ENCODE results near the gene GATAD1.
"Not testable (repeated sequence)": the region's sequence is repeated elsewhere in the genome, so short reads cannot be mapped to it uniquely, and the experiment has no call there.

Gene GATAD1

GRCh38 chr7:92437956-92438491, 9.3 kb upstream of the GATAD1 start:
- no peak for DNase-seq

DNA sequence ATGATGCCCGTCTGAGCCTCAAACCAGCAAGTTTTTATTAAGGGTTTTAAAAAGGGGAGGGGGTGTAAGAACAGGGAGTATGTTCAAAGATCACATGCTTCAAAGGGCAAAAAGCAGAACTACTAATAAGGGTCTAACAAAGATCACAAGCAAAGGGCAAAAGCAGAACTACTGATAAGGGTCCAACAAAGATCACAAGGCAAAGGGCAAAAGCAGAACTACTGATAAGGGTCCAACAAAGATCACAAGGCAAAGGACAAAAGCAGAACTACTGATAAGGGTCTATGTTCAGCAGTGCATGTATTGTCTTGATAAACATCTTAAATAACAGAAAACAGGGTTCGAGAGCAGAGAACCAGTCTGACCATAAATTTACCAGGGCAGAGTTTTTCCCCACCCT, 4.6 kb upstream of the GATAD1 start:
- DNase-seq = not testable (repeated sequence)

GRCh38 chr7:92446869-92447344, 375 bp upstream of the GATAD1 start:
- DNase-seq = no peak

DNA sequence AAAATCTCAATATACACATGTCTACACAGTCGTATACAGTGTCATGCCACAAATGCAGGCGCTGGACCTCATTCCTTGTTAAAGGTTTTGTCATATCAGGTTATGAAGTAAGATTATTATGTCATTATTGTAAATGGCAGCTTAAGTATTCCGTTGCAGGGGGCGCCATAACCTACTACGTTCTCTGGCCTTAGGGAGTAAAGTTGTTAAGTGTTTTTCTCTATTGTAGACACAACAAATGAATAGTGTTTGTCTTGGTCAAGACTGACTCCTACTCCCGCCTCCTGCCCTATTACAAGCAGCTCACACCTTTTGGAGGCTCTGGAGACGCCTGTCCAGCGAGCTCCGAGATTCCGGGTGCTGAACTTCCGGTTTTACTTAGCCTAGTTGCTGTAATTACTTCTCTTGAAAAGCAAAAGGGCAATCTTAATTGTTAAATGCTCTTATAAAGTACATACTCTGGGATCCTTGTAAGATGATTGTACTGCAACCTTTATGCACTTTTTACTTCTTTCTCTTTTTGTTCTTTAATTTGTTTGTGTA, 994 bp downstream of the GATAD1 start:
- DNase-seq = peak; percentile 52

DNA sequence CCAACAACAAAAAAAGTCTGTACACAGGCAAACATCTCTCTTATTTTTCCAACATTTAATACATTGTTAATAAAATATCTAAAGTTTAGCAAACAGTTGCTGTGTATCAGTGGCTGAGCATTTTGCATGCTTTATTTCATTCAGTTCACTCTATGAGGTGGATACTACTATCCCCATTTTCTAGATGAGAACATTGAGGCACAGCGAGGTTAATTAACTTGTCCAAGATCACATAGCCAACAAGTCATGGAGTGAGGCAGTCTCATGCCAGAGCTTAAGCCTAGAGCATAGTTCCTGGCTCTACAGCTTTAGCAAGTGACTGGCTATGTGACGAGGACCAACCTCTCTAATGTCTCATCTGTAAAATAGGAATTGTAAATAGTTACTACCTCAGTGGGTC, 4.4 kb downstream of the GATAD1 start:
- no peak for DNase-seq

- no peak for DNase-seq
Measured at GRCh38 chr7:92456236-92456635, 9.0 kb downstream of the GATAD1 start.

DNA sequence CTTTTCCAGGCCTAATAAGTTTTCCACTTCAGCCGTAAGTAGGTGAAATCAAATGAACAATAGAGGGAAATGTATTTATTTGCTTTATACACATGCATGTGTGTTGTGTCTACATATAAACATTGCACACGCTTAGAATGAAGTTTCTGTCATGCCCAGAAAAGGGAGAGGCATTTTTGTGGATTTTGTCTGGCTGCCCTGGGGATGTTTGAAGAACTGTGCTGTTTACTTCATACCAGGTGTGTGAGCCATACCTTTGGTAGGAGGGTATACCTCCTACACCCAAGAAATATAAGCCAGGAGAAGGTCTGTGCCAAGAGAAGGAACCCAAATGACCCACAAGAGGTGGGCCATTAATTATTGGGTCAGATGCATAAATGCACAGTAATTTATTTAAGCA, 12.8 kb downstream of the GATAD1 start:
- DNase-seq = no peak

- DNase-seq = no peak
Measured at GRCh38 chr7:92460510-92460909, 13.2 kb downstream of the GATAD1 start.

GRCh38 chr7:92461027-92462003, 14.0 kb downstream of the GATAD1 start:
- DNase-seq = peak; percentile 7

DNA sequence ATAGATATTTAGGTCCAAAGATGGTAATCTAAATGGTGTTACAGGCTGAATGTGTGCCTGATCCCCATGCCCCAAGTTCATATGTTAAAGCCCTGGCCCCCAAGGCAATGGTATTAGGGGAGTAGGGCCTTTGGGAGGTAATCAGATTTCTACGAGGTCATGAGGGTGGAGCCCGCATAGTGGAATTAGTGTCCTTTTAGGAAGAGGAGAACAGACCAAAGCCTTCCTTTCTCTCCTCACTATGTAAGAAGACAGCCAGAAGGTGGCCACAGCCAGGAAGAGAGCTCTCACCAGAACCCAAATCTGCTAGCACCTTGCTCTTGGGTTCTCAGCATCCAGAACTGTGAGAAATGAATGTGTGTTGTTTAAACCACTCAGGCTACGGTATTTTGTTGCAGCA, 15.3 kb downstream of the GATAD1 start:
- no peak for DNase-seq

GRCh38 chr7:92464515-92464914, 17.2 kb downstream of the GATAD1 start:
- DNase-seq = no peak

DNA sequence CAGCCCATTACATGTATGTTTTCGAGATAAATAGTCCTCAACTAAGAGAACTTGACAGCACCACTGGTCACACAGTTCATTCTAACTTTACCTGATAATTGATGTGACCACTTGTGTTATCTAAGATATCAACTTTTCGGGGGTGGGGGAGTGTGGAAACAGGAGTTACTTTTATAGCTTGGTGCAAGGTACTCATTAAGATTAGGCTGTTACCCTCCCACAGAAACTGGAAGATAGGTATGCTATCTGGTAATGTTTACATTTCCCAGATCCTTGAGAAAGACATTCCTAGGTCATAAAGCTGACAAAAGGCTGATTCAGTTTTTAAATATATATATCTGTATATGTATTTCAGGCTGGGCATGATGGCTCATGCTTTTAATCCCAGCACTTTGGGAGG, 19.4 kb downstream of the GATAD1 start:
- DNase-seq = no peak

DNA sequence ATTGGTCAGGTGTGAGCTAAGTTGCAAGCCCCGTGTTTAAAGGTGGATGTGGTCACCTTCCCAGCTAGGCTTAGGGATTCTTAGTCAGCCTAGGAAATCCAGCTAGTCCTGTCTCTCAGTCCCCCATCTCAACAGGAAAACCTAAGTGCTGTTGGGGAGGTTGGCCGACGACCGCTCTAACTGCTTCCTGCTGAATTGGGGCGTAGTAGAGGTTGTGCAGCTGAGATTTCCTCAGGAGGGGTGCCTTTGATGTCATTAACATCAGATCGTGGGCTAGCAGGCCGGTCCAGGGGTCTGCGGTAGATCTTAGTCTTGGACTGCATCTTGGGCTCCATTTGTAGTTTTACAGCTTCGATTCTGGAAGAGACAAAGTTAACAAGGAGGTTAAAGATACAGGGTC, 21.3 kb downstream of the GATAD1 start:
- not testable (repeated sequence) for DNase-seq

- DNase-seq = not testable (repeated sequence)
Measured at GRCh38 chr7:92473989-92474388, 26.7 kb downstream of the GATAD1 start.

DNA sequence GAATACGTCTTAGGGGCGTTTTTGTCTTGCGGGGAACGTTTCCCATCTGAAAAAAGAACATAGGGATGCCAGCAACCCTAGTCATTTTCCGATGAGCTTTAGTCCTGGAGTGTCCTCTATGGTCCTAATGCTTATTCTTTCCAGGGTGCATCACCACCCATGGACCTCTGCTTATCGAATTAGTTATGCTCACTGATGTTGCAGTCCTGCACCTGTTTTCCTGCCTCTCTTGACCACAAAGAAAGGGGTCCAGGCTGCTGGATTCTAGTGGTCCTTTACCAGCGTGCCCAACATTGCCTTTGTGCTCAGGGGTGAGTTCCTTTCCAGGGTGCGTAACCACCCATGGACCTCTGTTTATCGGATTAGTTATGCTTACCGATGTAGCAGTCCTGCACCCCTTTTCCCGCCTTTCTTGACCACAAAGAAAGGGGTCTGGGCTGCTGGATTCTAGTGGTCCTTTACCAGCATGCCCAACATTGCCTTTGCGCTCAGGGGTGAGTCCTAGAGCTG, 28.0 kb downstream of the GATAD1 start:
- DNase-seq = not testable (repeated sequence)

GRCh38 chr7:92475851-92476590, 28.7 kb downstream of the GATAD1 start:
- not testable (repeated sequence) for DNase-seq

GRCh38 chr7:92477681-92478080, 30.4 kb downstream of the GATAD1 start, which contains the start of gene ERVW-1:
ERVW-1 (minus strand) TSS chr7:92477946; CDS start chr7:92470381, 7,565 bp downstream.
- DNase-seq = not testable (repeated sequence)

- no peak for DNase-seq
Measured at GRCh38 chr7:92478095-92478494, 30.8 kb downstream of the GATAD1 start.

DNA sequence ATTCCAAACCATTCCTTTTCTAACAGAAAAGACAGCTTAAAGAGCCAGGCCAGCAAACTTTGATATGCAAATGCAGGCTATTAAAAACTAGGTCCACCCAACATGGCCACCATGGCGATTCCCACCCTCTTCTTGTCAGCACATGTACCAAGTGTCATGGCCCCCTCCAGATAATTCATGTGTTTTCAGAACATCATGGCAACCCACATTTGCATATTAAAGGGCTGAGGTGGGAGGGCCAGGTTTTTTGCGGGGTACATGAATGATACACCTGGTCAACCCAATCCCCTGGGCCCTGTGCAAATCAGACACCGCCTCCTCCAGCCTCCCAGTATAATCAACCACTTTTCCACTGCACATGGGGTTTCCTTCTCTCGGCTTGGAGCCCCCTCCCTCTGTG, 31.4 kb downstream of the GATAD1 start:
- no peak for DNase-seq

DNA sequence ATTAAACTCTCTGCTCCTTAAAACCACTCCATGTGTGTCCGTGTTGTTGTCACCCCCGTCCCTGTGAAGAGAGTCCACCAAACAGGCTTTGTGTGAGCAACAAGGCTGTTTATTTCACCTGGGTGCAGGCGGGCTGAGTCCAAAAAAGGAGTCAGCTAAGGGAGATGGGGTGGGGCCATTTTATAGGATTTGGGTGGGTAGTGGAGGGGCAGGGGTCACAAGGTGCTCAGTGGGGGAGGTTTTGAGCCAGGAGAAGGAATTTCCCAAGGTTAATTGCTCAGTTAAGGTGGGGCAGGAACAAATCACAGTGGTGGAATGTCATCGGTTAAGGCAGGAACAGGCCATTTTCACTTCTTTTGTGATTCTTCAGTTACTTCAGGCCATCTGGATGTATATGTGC, 31.9 kb downstream of the GATAD1 start:
- DNase-seq = not testable (repeated sequence)

DNA sequence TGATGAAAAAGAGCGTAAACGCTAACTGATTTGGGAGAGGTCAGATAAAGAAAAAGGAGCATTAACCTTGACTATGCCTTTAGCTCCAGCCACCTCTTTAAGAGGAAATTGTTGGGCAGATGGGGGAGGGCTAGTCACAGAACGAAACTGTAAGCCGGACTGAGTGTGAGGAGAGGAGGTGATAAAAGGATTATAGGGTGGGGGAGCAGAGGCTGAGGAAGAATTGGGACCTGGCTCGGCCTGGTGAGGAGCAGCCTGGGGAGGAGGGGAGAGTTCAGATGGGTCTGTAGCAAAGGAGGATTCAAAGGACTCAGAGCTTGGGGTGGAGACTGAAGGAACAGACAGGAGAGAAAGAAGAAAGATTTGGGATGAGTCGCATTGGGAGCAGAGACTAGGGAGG, 36.3 kb downstream of the GATAD1 start:
- not testable (repeated sequence) for DNase-seq

GRCh38 chr7:92484226-92484625, 36.9 kb downstream of the GATAD1 start:
- DNase-seq = not testable (repeated sequence)

All from stimulated activated CD4-positive, alpha-beta T cell treated with anti-CD3 and anti-CD28 coated beads, Interleukin-4, amount 100 ng/mL, for 1 hour (primary cell).